DOHH2 (cell line): ENCODE results near the gene RANBP10.

Experiments used
- H3F3A ChIP-seq: fragments of 200-600 bp; sonication (generic), shearing (Covaris generic); 2 replicates; pipeline ENCODE4 v1.6.0; 2016; ENCODE audit warnings: antibody characterized with exemption, mild to moderate bottlenecking; ENCODE audit not compliant: control insufficient read depth, insufficient read depth
- H3K27ac ChIP-seq: fragments of 200-600 bp; sonication (generic); 2 replicates; pipeline ENCODE4 v1.5.1; 2014; ENCODE audit warnings: low read depth, mild to moderate bottlenecking, low read length, moderate library complexity
- H3K27me3 ChIP-seq: fragments of 200-600 bp; sonication (generic); 2 replicates; pipeline ENCODE4 v1.6.1; 2014; ENCODE audit warnings: mild to moderate bottlenecking, low read length, mixed read lengths; ENCODE audit not compliant: control insufficient read depth
- H3K36me3 ChIP-seq: fragments of 200-600 bp; sonication (generic); 2 replicates; pipeline ENCODE4 v1.6.1; 2014; ENCODE audit warnings: mild to moderate bottlenecking, low read length, moderate library complexity, mixed read lengths; ENCODE audit not compliant: control insufficient read depth
- H3K4me1 ChIP-seq: fragments of 200-600 bp; sonication (generic); 2 replicates; pipeline ENCODE4 v1.6.1; 2014; ENCODE audit warnings: mild to moderate bottlenecking, low read length, mixed read lengths; ENCODE audit not compliant: control insufficient read depth
- H3K4me2 ChIP-seq: fragments of 200-600 bp; sonication (generic); 2 replicates; pipeline ENCODE4 v1.6.0; 2014; ENCODE audit warnings: mild to moderate bottlenecking, low read length, moderate library complexity
- H3K4me3 ChIP-seq: fragments of 200-600 bp; sonication (generic); 2 replicates; pipeline ENCODE4 v1.5.1; 2014; ENCODE audit warnings: mild to moderate bottlenecking, low read length, mixed read lengths
- H3K79me2 ChIP-seq: fragments of 200-600 bp; sonication (generic); 2 replicates; pipeline ENCODE4 v1.6.1; 2014; ENCODE audit warnings: mild to moderate bottlenecking, low read length, mixed read lengths; ENCODE audit not compliant: control insufficient read depth
- H3K9me2 ChIP-seq: fragments of 200-600 bp; sonication (generic); replicated peaks from 2 replicates; pipeline ENCODE4 v1.6.1; 2014; ENCODE audit warnings: mild to moderate bottlenecking, low read length, mixed read lengths; ENCODE audit not compliant: control insufficient read depth
- H3K9me3 ChIP-seq: fragments of 200-600 bp; sonication (generic); 2 replicates; pipeline ENCODE4 v1.6.1; 2014; ENCODE audit warnings: antibody characterized with exemption, low read length, mixed read lengths; ENCODE audit not compliant: control insufficient read depth, insufficient read depth
- H4K20me1 ChIP-seq: fragments of 200-600 bp; sonication (generic); 2 replicates; pipeline ENCODE4 v1.6.0; 2014; ENCODE audit warnings: low read depth, mild to moderate bottlenecking, antibody characterized with exemption, low read length, moderate library complexity; ENCODE audit not compliant: control insufficient read depth, insufficient read depth
- CTCF ChIP-seq: fragments of 200-600 bp; sonication (generic); IDR thresholded peaks from one replicate; pipeline ENCODE4 v1.5.1; 2014; ENCODE audit warnings: antibody characterized with exemption, mild to moderate bottlenecking, low read depth, low read length; ENCODE audit not compliant: poor library complexity, severe bottlenecking
- EZH2phosphoT487 ChIP-seq: fragments of 200-600 bp; sonication (generic); IDR thresholded peaks from 2 replicates; pipeline ENCODE4 v1.6.1; 2017; ENCODE audit warnings: borderline replicate concordance, mild to moderate bottlenecking, antibody characterized with exemption, low read length, moderate library complexity, mixed read lengths

The RANBP10 gene

GRCh38 chr16:67708368-67708771 is 98.0 kb downstream of the RANBP10 start:
- H3K79me2 ChIP-seq, result peaks cover 48% of the 10 kb centered on the region

GRCh38 chr16:67707790-67708189 is 98.6 kb downstream of the RANBP10 start:
- H3F3A ChIP-seq, result no peaks in the 10 kb centered on the region
- TF ChIP-seq CTCF (no peak), EZH2phosphoT487 (no peak)
- H3K4me3 ChIP-seq, result no peak overlapping the region
- H3K79me2 ChIP-seq, result peaks cover 44% of the 10 kb centered on the region
- no peaks in the 10 kb centered on the region for H3K9me2 ChIP-seq
- no peaks in the 10 kb centered on the region for H4K20me1 ChIP-seq
- no peak overlapping the region for H3K4me2 ChIP-seq
- H3K4me1 ChIP-seq, result no peaks in the 10 kb centered on the region
- no peaks in the 10 kb centered on the region for H3K36me3 ChIP-seq
- no peaks in the 10 kb centered on the region for H3K9me3 ChIP-seq
- H3K27ac ChIP-seq, result no peak overlapping the region
- no peaks in the 10 kb centered on the region for H3K27me3 ChIP-seq

More at GRCh38 chr16:67708368-67708771, 98.0 kb downstream of the RANBP10 start:
- H4K20me1 ChIP-seq, result no peaks in the 10 kb centered on the region
- TF ChIP-seq EZH2phosphoT487 (no peak), CTCF (no peak)
- H3K4me2 ChIP-seq, result no peak overlapping the region
- H3K27me3 ChIP-seq, result no peaks in the 10 kb centered on the region
- no peaks in the 10 kb centered on the region for H3F3A ChIP-seq
- no peaks in the 10 kb centered on the region for H3K4me1 ChIP-seq
- no peak overlapping the region for H3K27ac ChIP-seq
- no peaks in the 10 kb centered on the region for H3K9me2 ChIP-seq
- no peaks in the 10 kb centered on the region for H3K36me3 ChIP-seq
- no peak overlapping the region for H3K4me3 ChIP-seq
- H3K9me3 ChIP-seq, result no peaks in the 10 kb centered on the region

DNA sequence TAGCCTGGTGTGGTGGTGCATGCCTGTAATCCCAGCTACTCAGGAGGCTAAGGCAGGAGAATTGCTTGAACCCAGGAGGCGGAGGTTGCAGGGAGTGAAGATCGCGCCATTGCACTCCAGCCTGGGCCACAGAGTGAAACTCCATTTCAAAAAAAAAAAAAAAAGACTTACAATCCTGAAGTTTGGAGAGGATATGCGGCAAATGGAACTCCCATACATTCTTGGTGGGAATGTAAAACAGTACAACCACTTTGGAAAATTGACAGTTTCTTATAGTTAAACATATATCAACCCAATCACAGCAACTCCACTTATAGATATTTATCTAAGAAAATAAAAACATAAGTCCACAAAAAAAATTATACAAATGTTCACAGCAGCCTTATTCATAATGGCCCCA is 99.2 kb downstream of the RANBP10 start:
- no peaks in the 10 kb centered on the region for H3K4me1 ChIP-seq
- no peak overlapping the region for H3K4me3 ChIP-seq
- H4K20me1 ChIP-seq, result no peaks in the 10 kb centered on the region
- no peaks in the 10 kb centered on the region for H3K36me3 ChIP-seq
- peaks cover 44% of the 10 kb centered on the region for H3K79me2 ChIP-seq
- H3K9me3 ChIP-seq, result no peaks in the 10 kb centered on the region
- no peaks in the 10 kb centered on the region for H3K27me3 ChIP-seq
- TF ChIP-seq CTCF (no peak), EZH2phosphoT487 (no peak)
- no peaks in the 10 kb centered on the region for H3F3A ChIP-seq
- H3K9me2 ChIP-seq, result no peaks in the 10 kb centered on the region
- no peak overlapping the region for H3K4me2 ChIP-seq
- no peak overlapping the region for H3K27ac ChIP-seq
